ENCODE measurements around the gene ANXA1.
A peak's percentile ranks its signal among the peaks of the same experiment; 100 is the strongest.

Gene ANXA1, protein sequence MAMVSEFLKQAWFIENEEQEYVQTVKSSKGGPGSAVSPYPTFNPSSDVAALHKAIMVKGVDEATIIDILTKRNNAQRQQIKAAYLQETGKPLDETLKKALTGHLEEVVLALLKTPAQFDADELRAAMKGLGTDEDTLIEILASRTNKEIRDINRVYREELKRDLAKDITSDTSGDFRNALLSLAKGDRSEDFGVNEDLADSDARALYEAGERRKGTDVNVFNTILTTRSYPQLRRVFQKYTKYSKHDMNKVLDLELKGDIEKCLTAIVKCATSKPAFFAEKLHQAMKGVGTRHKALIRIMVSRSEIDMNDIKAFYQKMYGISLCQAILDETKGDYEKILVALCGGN

DNA sequence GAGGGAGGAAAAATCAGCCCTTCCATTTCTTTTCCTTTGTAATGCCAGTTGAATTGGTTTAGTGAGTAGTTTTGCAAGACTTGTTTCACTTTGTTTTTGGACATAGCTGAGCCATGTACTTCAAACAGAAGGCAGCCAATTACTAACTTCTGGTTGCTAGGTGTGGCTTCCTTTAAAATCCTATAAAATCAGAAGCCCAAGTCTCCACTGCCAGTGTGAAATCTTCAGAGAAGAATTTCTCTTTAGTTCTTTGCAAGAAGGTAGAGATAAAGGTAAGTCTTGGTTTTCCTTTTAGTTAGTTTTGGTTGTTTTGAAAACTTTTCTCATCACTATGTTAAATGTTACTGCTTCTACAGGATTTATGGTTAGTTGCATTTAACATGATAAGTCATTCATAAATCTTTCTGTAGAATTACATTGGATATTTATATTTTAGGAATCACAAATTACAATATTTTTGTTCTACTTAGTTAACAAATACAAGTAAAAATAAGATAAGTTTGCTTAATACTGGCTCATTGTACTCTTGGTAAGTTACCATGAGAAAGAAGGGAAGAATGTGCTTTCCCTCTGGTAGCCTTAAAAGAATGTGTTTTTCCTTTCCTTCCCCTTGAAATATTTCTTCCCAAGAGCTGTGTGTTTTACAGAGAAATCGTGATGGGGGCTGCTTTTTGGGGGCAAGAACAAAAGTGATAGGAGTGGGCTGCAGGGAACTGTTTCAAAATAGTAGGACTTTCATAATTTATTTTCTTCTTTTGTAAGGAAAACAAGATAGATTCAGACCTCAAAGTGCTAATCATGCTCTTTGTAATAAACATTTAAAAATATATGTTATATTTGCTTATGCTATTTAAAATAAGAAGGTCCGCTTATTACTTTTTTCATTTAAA is at the start of gene ANXA1:
ANXA1 (plus strand) TSS at position 213 of the 890 bp plus-strand sequence. CDS start 6,671 bp downstream, outside the sequence.
- peak; percentile 87 for DNase-seq

DNA sequence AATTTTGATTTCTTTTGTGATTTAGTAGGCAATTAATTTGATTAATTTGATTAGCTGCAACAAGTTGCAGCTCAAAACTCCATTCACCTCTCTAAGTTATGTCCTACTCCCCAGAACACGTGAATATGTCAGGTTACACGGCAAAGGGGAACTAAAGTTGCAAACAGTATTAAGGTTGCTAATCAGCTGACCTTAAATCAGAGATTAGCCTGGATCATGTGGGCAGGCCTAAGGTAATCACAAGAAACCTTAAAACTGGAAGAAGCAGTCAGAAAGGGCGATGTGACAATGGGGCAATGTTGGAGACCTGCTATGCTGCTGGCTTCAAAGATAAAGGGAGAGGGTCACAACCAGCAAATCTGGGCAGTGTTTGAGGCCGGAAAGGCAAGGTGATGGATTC is 47.3 kb upstream of the ANXA1 start:
- DNase-seq = no peak

DNA sequence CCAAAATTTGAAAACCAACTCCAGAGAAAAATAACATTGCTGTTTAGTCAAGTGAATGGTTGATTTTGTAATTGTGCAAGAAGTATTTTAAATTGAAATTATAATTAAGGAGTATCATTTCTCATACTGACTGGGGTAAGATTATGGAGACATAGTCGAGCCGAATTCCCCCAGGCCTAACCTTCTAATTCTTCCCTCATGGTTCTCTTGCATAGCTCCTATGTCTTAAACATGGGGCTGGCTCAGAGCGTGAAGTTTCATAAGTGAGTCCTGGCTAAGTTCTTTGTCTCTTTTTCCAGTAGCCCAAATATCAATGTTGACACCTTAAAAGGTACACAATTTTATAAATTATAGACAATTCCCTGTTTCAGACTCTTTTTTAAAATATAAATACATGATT is 46.7 kb upstream of the ANXA1 start:
- DNase-seq = no peak

DNA sequence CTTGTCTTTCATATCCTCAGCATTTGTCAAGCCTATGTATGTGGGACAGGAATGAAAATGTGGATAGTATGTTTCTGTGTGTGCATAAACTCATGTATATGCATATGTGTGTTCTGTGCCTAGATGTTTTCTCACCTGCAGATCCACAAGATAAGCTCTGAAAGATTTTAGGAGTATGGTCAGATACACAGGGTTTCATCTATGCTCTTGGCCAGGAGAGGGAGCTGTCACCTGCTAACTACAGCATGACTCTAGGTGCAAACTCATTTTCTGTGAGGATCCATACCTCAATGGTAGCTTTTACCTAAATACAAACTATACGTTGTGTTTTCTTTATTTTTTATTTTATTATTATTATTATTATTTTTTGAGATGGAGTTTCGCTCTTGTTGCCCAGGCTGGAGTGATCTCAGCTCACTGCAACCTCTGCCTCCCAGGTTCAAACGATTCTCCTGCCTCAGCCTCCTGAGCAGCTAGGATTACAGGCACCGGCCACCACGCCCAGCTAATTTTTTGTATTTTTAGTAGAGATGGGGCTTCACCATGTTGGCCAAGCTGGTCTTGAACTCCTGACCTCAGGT is 44.1 kb upstream of the ANXA1 start:
- peak; percentile 24 for DNase-seq

DNA sequence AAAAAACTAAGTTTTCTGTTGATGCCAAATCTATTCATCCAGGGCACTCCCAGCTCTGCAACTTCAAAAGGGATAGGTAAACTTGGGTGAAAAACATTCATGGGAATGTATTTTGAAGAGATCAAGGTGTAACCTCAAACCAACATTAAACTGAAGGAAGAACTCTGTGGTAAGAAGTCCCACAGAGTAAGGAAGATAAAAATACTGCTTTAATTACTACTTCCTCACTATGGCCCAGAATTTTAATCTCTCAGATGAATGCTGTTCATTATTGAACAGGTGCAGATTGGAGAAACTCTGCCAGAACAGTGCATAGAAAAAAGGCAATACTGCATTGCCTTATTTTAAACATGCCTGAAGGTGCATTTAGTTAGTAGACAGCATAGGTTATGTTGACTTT is 37.6 kb upstream of the ANXA1 start:
- DNase-seq = no peak

DNA sequence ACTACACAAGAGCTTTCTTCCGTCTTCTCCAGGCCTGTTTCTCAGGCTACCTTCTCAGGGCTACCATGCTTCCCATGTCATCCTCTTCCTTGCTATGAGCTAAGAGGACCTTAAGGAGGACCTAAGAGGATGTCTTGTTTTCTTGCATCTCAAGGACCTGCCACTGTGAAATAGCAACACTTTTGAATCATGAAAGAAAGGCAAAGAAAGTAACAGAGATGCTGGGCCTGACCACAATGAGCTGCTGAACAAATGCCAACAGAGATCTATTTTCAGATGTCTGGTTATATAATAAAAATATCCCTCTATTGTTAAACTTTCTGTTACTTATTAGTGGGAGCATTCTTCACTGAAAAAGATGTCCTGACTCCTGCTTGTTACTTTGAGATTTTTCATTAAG is 36.7 kb upstream of the ANXA1 start:
- no peak for DNase-seq

DNA sequence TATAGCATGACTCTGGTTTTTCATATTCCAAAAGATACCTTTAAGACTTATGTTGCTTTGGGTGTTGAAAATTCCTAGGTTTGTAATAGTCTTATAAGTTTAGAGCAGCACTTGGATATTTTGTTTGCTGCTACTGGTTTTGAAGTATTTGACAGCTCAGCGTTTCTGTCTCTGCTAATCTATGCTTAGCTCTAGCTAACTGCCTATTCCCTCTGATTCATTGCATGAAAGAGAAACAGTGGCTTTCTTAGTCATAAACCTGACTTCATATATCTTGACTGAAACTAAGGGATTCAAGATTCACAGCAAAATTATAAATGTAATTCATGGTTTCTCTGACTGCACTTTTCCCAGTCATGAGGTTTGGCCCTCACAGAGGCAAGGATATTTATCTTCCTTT is 35.6 kb upstream of the ANXA1 start:
- DNase-seq = peak; percentile 76

DNA sequence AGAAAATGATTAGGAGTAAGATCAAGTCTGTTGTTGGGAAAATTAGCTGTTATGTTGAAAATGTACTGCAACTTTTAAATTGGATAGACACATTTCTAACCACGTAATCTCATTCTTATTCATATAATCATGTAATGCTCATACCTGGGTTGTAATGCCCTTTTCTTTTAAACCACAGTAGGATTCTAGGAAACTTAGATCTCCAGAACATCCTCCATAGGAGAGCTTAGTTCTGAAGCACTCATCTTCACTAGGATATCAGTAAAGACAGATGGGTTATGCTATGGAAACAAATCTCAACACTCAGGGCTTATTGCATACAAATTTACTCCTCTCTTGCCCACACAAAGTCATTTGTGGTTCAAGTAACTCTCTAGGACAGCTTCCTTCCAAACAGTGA is 34.8 kb upstream of the ANXA1 start:
- no peak for DNase-seq

DNA sequence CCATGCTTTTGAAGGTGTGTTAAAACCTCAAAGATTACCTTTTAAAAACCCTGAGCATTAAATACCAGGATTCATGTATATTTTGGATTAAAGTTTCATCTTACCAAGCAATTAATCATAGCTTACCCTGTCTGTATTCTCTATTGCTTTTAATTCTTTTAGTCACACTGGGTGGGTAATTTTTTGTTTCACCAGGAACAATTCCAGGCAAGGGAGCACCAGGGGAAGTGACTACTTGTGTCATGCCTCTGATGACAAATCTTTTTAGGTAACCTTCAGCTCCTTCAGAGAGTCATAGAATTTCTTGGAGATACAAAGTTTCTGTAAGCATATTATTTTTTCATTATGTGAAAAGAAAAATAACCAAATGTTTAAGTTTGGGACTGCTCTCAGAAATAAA is 33.4 kb upstream of the ANXA1 start:
- no peak for DNase-seq

DNA sequence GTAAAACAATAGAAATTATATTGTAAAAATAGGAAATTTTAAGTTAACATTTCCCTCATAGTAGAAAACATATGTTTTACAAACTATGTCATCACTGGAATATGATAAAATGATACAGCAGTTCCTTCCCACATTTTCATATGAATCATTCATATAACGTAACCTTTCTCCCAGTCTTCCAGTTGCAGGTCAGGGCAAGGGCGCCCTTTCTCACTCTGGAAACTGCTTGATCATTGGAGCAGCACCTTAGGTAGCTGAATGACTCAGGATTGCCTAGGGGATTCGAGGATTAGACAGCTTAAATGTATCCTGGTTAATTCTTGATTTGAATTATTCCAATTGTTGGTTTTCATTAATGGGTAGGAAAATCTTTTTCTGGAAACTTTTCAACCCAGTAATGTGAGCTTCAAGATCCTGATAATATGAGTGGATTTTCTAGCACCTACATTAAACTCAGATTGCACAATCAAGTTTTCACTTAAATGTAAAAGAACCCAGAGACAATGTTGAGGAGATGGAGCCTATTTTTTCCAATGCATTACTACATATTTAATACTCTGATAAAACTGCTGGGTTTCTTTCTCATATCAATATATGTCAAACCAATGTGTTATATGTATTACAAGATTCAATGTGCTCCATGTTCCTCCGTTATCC is 32.6 kb upstream of the ANXA1 start:
- peak; percentile 93 for DNase-seq

DNA sequence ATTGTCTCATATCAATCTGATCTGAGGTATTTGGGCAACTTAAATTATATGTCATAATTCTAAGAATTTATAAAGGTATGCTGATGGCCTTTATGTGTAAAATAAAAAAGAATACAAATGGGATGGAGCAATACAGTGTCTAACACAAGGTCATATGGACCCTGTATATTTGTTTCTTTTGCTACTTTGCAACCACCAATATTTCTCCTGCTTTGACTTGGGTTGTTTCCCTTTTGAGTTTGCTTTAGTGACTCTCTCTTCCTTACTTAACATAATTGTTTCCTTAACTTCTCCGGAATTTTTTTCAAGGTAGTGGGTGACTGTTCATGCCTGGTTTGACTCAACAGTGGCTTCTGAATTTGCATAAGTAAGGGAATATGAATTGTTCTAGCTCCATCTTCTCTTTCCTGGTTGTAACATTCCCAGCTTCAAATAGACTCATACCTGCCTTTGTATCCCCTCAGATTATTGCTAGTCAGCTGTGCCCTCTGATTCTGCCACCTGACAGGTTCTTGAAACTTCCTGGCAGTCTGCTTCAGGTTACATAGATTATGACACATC is 30.2 kb upstream of the ANXA1 start:
- no peak for DNase-seq

DNA sequence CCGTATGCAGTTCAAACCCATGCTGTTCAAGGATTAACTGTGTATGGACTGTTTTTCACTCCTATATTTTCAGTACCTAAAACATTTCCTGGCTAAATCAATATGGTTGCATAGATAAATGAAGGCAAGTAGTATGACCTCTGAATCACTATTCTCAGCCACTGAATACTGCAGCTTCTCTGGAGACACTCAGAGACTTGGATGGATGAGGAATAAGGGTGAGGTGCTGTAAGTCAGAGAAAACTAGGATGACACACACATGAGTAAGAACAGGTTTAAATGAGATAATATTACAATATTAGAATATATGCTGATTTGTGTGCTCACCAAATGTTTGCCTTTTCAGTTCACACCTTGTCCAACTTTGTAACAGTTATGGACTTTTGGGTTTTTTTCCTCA is 26.0 kb upstream of the ANXA1 start:
- peak; percentile 51 for DNase-seq

DNA sequence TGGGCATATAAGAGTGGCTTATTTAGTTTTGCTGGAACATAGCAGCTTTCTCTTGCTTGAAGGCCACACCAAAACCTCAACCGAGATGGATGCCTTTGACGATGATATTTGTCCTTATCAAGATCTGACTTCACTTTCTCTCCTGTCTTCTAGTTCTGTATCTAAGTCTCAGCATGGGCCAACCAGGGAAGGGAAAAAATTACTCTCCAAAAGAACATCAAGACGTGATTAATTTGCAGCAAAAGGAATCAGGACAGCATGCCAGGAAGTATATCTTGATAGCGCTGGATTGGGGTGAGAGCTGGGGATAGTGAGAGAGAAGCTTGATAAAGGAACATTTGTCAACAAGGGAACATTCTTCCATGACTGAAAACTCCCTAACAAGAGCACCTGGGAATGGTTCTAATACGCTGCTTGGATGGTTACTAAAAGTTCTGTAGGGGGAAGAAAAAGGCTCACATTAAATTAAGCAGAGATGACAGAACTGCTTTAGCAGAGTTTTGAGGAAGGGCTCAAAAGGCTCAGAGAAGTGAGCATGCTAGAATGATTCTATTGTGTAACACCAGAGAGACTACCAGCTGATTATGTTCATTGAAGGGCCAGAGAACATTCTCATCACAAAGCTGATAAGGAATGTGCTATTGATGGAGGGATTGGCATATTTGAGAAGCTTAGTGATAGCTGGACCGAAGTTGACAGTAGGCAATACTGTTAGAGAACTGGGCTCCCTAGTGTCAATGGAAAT is 21.6 kb upstream of the ANXA1 start:
- DNase-seq = no peak

DNA sequence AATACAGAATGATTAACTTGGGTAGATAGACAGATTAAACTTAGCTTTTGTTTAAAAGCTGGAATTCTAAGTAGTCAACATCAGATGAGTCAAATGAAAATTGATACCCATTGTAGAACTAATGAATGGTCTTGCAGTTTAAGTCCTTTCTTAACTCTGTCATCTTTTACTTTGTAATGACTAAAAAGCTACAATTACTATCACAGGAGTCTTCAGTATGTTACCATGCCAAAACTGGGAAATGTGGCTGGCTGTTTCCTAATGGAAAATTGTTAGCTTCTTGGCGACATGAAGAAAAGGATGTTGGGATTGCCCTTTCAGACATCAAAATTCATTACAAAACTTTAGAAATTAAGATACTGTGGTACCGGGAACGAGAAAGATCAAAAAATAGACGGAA is 20.2 kb upstream of the ANXA1 start:
- no peak for DNase-seq

DNA sequence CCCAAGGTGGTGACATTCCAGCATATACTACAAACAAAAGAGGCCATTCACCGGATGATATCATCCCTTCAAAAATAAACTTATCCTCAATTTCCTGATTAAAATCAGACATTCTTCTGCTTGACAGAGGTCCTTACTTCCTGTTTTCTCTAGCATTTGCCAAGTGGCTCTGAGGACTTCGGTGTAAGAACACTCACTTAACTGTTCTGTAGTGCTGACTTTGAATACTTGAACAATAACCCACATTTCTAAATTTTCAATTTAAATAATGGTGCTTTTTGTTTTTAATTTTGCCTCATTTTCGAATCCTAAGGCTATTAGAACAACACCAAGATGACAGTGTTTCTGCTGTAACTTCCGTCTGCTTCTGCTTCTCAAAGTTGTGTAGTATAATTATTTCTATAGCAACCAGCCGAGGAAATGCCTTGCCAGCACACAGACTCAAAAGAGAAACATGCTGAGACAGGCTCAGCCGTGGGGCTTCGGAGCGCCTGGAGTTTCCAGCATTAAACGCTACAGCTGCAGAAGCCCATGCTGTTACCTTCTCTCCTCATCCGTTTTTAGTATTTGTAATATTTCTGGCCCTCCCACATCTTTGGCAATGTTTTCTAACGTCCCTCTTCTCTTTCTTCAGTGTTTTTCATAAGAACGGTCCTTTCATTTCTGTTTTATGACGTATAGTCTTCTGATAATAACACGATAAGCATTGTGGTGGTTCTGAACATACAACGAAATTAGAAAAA is 19.5 kb upstream of the ANXA1 start:
- peak; percentile 78 for DNase-seq

DNA sequence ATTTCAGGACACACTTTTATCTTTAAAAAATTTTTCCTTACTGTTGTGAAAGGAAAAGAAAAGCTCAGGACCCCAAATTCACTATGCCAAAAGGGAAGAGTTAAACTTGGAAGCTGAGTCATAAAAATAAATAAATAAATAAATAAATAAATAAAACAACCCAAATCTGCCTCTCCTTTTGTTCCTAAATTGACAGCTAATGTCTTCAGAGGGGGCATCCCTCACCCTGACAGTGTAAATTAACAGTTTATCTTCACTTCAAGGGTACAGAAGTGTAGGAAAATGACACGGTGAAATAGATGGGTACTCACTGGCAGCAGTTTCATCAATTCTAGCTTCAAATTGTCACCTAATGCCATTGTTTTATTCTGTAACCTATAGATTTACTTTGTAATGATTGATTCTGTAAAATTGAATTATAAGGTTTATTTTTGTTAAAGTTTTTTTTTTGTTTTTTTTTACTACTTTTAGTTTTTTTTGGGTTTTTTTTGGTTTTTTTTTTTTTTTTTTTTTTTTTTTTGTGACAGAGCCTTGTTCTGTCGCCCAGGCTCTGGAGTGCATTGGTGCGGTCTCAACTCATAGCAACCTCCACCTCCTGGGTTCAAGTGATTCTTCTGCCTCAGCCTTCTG is 18.5 kb upstream of the ANXA1 start:
- DNase-seq = no peak

DNA sequence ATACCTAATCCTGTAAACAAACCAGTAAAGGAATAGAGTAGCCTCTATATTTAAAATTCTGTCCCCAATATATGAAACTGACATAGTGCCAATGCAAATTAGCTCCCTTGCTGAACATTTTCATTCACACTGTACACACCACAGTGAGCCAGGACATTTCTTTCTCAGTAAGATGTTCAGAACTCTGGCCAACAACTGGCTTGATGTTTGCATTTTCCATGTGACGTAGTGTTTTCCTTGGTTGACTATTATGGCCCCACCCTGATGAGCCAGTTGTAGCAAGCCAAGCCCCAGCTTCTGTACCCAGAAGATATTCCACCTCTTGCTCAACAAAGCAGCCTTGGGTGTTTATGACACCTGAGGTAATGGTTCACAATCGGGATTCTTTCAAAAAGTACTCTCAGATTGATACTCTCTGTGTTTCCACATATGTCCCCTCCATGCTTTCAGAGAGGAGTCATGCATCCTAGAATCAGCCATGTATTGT is 17.7 kb upstream of the ANXA1 start:
- DNase-seq = no peak

DNA sequence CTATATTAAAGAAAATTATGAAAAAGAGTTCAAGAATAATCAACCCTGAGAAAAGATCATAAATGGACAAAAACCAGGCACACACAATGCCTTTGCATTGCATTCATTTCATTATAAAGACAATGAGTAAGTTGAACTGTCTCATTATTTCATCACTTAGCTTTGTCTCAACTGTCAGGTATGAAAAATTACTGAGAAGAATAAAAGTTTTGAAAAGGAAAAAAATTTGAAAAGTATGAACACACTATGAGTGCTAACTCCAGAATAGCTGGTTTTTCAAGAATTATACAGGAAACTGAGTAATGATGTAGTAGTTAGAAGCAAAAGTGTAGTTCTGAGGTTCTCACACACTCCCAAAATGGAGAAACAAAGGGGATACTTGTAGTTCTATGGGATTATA is 16.3 kb upstream of the ANXA1 start:
- no peak for DNase-seq

DNA sequence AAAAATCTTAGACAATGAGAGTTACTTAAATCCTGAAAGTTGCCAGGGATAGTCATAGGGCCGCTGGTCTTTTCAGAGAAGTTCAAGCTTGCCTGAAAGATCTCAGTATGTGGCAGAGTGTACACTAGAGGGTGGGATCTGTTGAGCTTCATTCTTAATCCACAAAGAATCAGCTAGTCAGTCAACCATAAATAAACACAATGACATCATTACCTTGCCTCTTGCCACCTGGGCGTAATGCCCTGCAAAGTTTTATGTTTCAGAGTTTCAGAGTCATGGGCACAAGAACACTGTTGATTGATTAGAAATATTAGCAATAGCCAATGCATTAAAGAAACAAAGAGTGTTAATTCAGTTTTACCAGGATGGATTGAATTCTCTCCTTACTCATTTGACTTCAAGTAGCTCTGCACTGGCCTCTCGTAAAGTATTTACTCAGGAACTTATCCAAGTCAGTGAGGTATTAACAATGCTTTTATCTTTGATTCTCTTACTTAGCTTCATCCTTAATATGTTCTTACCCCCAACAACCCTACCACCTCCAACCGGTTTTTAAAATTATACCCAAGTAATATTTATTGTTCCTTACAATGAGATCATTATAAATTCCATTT is 14.3 kb upstream of the ANXA1 start:
- no peak for DNase-seq

DNA sequence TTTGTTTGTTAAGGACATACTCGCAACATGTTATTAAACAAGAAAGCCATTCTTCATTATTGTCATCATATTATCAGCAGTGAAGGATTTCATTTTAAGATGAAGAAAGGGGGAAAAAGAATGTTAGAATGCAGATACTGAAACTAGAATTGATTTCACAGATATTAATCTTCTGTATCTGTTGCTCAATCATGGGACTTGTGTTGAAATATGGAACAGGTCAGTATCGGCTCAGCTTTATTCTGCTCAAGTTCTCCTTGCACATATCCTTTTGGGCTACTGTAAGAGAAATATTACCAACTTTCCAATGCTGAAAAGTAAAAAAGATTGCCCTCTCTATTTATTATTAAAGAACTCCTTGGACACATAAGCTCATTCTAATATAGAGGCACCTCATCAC is 13.8 kb upstream of the ANXA1 start:
- DNase-seq = no peak

All from NCI-H226 (cell line).